PC-9 (cell line): ENCODE data around the gene GMDS. TPM values are rescaled to one million over a fixed set of nuclear protein-coding genes. Genes with fewer than 3 reads are reported as not detected.

Experiments used
- BruUV-seq: library from RNA; stranded (reverse); fragments of 400-500 nt; replicated peaks from 2 replicates; lab custom pipeline; 2021; lab: Mats Ljungman, UMichigan
- CTCF ChIA-PET: fragments of 300-600 bp; sonication (Branson Sonifier 250); formaldehyde crosslinking; loops from one replicate; lab custom pipeline; 2022; ENCODE audit warnings: antibody characterized with exemption; lab: Charles Lee
- POLR2A ChIA-PET: fragments of 300-600 bp; sonication (Branson Sonifier 250); formaldehyde crosslinking; loops from one replicate; lab custom pipeline; 2022; ENCODE audit warnings: antibody characterized with exemption; ENCODE audit not compliant: unreplicated experiment; lab: Charles Lee
- DNase-seq, 2 experiments: peaks; one replicate each; pipeline versions ENCODE4 v3.0.0 to v3.0.0-alpha.2; 2015 to 2022; ENCODE audit warnings: mixed read lengths in 1 of 2
- H2AFZ ChIP-seq: fragments of 200-600 bp; sonication (generic); 2 replicates; pipeline ENCODE4 v1.8.1; 2017; ENCODE audit warnings: antibody characterized with exemption
- H3F3A ChIP-seq: fragments of 200-600 bp; sonication (generic); 2 replicates; pipeline ENCODE4 v1.8.1; 2017; ENCODE audit warnings: antibody characterized with exemption, mild to moderate bottlenecking, low read depth; ENCODE audit not compliant: insufficient read depth
- H3K27ac ChIP-seq: fragments of 200-600 bp; sonication (generic); 2 replicates; pipeline ENCODE4 v1.6.1; 2016; ENCODE audit warnings: mixed run types
- H3K27me3 ChIP-seq: fragments of 200-600 bp; sonication (generic); 2 replicates; pipeline ENCODE4 v1.6.1; 2016; ENCODE audit warnings: low read depth, mixed run types; ENCODE audit not compliant: insufficient read depth
- H3K36me3 ChIP-seq: fragments of 200-600 bp; sonication (generic); 2 replicates; pipeline ENCODE4 v1.6.1; 2016; ENCODE audit warnings: low read depth, mixed run types
- H3K4me1 ChIP-seq: fragments of 200-600 bp; sonication (generic); replicated peaks from 2 replicates; pipeline ENCODE4 v1.6.1; 2016; ENCODE audit warnings: mixed run types; ENCODE audit not compliant: insufficient read depth
- H3K4me2 ChIP-seq: fragments of 200-600 bp; sonication (generic); 2 replicates; pipeline ENCODE4 v1.6.1; 2017; ENCODE audit warnings: mixed run types
- H3K4me3 ChIP-seq: fragments of 200-600 bp; sonication (generic); 2 replicates; pipeline ENCODE4 v1.6.1; 2016; ENCODE audit warnings: mixed run types
- H3K79me2 ChIP-seq: fragments of 200-600 bp; sonication (generic); 2 replicates; pipeline ENCODE4 v1.6.1; 2017; ENCODE audit warnings: low read depth, mixed run types
- H3K9me2 ChIP-seq: fragments of 200-600 bp; sonication (generic); 2 replicates; pipeline ENCODE4 v1.8.1; 2017; ENCODE audit warnings: mild to moderate bottlenecking; ENCODE audit not compliant: insufficient read depth
- H3K9me3 ChIP-seq: fragments of 200-600 bp; sonication (generic); 2 replicates; pipeline ENCODE4 v1.8.1; 2016; ENCODE audit warnings: low read depth; ENCODE audit not compliant: insufficient read depth
- H4K20me1 ChIP-seq: fragments of 200-600 bp; sonication (generic); 2 replicates; pipeline ENCODE4 v1.8.1; 2017; ENCODE audit not compliant: insufficient read depth
- EZH2 ChIP-seq: fragments of 200-600 bp; sonication (generic); IDR thresholded peaks from 2 replicates; pipeline ENCODE4 v1.8.0; 2017; ENCODE audit warnings: antibody characterized with exemption, low read depth
- intact Hi-C: fragments of 100-400 bp; cut with micrococcal nuclease; formaldehyde crosslinking; loops from one replicate; pipeline ENCODE4 v1.10.0; 2022; ENCODE audit not compliant: unreplicated experiment
- total RNA-seq: library from RNA; stranded (reverse); gene quantifications from 2 replicates; pipeline ENCODE4 v1.2.3, GENCODE V29; 2021
- TF ChIP-seq, protein P1 (sequence below): fragments of 200-600 bp; sonication (generic); conservative IDR thresholded peaks from 2 replicates; pipeline ENCODE4 v1.6.1; 2017; ENCODE audit warnings: mixed run types, antibody characterized with exemption, mild to moderate bottlenecking, moderate library complexity

Gene GMDS
- total RNA-seq, 1 experiment from 2014 or later = 30.1 TPM

DNA sequence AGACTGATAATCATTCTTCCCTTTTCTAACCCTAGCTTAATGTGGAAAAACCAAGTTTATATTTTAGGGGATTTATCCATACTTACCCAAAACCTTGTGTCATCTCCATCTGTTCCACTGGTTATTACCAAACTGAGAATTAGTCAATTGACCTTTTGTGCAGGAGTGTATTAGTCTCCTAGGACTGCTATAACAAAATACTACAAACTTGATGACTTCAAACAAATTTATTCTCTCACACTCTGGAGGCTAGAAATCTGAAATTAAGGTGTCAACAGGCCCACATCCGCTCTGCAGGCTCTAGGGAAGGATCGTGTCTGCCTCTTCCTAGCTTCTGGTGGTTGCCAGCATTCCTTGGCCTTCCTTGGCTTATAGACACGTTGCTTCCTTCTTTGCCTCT, 12.7 kb upstream of the GMDS start:
- ChIA-PET POLR2A (interaction anchor here (0.6 kb wide), 1 partner anchor 94 kb away, joined by 5 read pairs; no protein-coding TSS in a partner anchor), CTCF (no interaction called here)
- TF ChIP-seq, protein P1, sequence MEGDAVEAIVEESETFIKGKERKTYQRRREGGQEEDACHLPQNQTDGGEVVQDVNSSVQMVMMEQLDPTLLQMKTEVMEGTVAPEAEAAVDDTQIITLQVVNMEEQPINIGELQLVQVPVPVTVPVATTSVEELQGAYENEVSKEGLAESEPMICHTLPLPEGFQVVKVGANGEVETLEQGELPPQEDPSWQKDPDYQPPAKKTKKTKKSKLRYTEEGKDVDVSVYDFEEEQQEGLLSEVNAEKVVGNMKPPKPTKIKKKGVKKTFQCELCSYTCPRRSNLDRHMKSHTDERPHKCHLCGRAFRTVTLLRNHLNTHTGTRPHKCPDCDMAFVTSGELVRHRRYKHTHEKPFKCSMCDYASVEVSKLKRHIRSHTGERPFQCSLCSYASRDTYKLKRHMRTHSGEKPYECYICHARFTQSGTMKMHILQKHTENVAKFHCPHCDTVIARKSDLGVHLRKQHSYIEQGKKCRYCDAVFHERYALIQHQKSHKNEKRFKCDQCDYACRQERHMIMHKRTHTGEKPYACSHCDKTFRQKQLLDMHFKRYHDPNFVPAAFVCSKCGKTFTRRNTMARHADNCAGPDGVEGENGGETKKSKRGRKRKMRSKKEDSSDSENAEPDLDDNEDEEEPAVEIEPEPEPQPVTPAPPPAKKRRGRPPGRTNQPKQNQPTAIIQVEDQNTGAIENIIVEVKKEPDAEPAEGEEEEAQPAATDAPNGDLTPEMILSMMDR = no peak
- no peak for TF ChIP-seq EZH2
- no peaks in the 10 kb centered on the region for H3K9me2 ChIP-seq
- no peak overlapping the region for H3K4me2 ChIP-seq
- H3K4me3 ChIP-seq = no peak overlapping the region
- no peaks in the 10 kb centered on the region for H3K27me3 ChIP-seq
- H4K20me1 ChIP-seq = no peaks in the 10 kb centered on the region
- BruUV-seq = no TSS peak
- no peaks in the 10 kb centered on the region for H3K36me3 ChIP-seq
- DNase-seq = no peak
- H2AFZ ChIP-seq = no peak overlapping the region
- H3F3A ChIP-seq = no peaks in the 10 kb centered on the region
- H3K27ac ChIP-seq = no peak overlapping the region
- intact Hi-C loops = no loop called here
- H3K4me1 ChIP-seq = no peaks in the 10 kb centered on the region
- 0 out of 2 replicates have a peak, but pooled peaks cover 4% of the 10 kb centered on the region for H3K9me3 ChIP-seq
- no peaks in the 10 kb centered on the region for H3K79me2 ChIP-seq

- TF ChIP-seq, protein P1 = no peak
- TF ChIP-seq EZH2 = no peak
- ChIA-PET CTCF (no interaction called here), POLR2A (no interaction called here)
- no peaks in the 10 kb centered on the region for H3K79me2 ChIP-seq
- intact Hi-C loops = no loop called here
- H2AFZ ChIP-seq = no peak overlapping the region
- no TSS peak for BruUV-seq
- H3K4me3 ChIP-seq = no peak overlapping the region
- H3K4me1 ChIP-seq = no peaks in the 10 kb centered on the region
- H3K36me3 ChIP-seq = no peaks in the 10 kb centered on the region
- H3K4me2 ChIP-seq = no peak overlapping the region
- H4K20me1 ChIP-seq = no peaks in the 10 kb centered on the region
- no peak for DNase-seq
- H3K9me2 ChIP-seq = no peaks in the 10 kb centered on the region
- H3K27ac ChIP-seq = no peak overlapping the region
- H3K9me3 ChIP-seq = 0 out of 2 replicates have a peak, but pooled peaks cover 4% of the 10 kb centered on the region
- no peaks in the 10 kb centered on the region for H3F3A ChIP-seq
- no peaks in the 10 kb centered on the region for H3K27me3 ChIP-seq
These were observed 12.0 kb upstream of the GMDS start for GRCh38 chr6:2257363-2257762.

DNA sequence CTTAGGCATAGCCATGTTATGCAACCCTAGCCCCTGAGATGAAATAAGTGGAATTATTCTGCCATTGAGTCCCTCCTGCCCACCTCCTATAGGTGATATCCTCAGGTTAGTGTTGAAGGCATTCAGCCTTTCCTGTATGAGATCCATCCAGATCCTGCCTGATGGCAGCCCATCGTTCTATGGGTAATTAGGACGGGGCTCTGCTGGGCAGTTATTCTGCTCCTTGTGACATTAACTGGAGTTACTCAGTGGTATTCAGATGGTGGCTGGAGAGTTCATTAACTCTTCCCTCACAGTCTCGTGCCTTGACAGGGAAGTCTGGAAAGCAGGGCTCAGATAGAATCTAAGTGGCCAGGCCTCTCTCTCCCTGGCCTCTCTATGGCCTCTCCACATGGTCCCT, 9.3 kb upstream of the GMDS start:
- POLR2A ChIA-PET = no interaction called here
- intact Hi-C loops = no loop called here
- TF ChIP-seq EZH2 = no peak
- TF ChIP-seq, protein P1 = no peak

More for the DNA sequence above, 9.3 kb upstream of the GMDS start:
- 0 out of 2 replicates have a peak, but pooled peaks cover 4% of the 10 kb centered on the region for H3K9me3 ChIP-seq
- no peak overlapping the region for H3K27ac ChIP-seq
- H2AFZ ChIP-seq = no peak overlapping the region
- H3K4me3 ChIP-seq = no peak overlapping the region
- no peaks in the 10 kb centered on the region for H3K9me2 ChIP-seq
- no peaks in the 10 kb centered on the region for H3K4me1 ChIP-seq
- H3K36me3 ChIP-seq = no peaks in the 10 kb centered on the region
- CTCF ChIA-PET = no interaction called here
- no peaks in the 10 kb centered on the region for H3K79me2 ChIP-seq
- no peaks in the 10 kb centered on the region for H3F3A ChIP-seq
- DNase-seq = no peak
- BruUV-seq = no TSS peak
- no peaks in the 10 kb centered on the region for H4K20me1 ChIP-seq
- no peaks in the 10 kb centered on the region for H3K27me3 ChIP-seq
- no peak overlapping the region for H3K4me2 ChIP-seq
